Hepatocyte (in vitro differentiated cells): Measurements from ENCODE around the gene DPF3.

ENCODE experiments used
- CTCF ChIP-seq: fragments of 200-600 bp; sonication (generic); IDR thresholded peaks from 2 replicates; pipeline ENCODE4 v1.5.1; 2016; ENCODE audit warnings: antibody characterized with exemption, mild to moderate bottlenecking; ENCODE audit not compliant: poor library complexity
- EZH2phosphoT487 ChIP-seq: fragments of 200-600 bp; sonication (generic); IDR thresholded peaks from one replicate; pipeline ENCODE4 v1.6.1; 2018; ENCODE audit warnings: antibody characterized with exemption, mild to moderate bottlenecking, low read depth, moderate library complexity; ENCODE audit not compliant: unreplicated experiment, severe bottlenecking

GRCh38 chr14:72888192-72888591, 5.7 kb downstream of the DPF3 start:
- TF ChIP-seq CTCF, result no peak
- no peak for TF ChIP-seq EZH2phosphoT487
